ENCODE results near the gene KSR2.
"Not testable (repeated sequence)": the region's sequence is repeated elsewhere in the genome, so short reads cannot be mapped to it uniquely, and the experiment has no call there.

The KSR2 gene

GRCh38 chr12:117968826-117969659 lies at the start of gene KSR2:
Gene KSR2, minus strand, starts transcription at chr12:117968990. Its CDS starts 735 bp downstream, at chr12:117968255.
- DNase-seq: peak; percentile 93

- DNase-seq: no peak
These were observed 49.1 kb upstream of the KSR2 start for GRCh38 chr12:118017926-118018325.

- DNase-seq: peak; percentile 97
These were observed 47.9 kb upstream of the KSR2 start, which contains the start of gene RFC5 for GRCh38 chr12:118016424-118017264. Gene RFC5, plus strand, starts transcription at chr12:118016703. Its CDS starts 125 bp downstream, at chr12:118016828.

GRCh38 chr12:118015944-118016343 lies 47.2 kb upstream of the KSR2 start:
- DNase-seq: no peak

DNA sequence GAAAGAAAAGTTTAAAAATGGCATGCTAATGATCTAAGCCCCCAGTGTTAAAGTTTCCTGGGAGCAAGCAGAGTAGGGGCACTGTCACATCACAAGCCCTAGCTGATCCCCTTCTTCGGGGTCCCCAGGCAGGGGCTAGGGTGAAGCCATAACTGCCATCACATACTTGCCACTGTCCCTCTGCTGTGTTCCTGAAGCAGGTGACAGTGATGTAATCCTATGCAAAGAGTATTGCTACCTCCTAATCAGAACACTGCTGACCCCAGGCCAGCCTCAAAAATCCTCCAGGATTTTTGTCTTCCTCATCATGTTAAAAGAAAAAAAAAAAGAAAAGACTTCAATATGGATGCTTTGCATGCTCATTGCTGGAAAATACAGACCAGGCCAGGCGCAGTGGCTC lies 46.5 kb upstream of the KSR2 start:
- DNase-seq: no peak

GRCh38 chr12:118013283-118013682 lies 44.5 kb upstream of the KSR2 start:
- no peak for DNase-seq

DNA sequence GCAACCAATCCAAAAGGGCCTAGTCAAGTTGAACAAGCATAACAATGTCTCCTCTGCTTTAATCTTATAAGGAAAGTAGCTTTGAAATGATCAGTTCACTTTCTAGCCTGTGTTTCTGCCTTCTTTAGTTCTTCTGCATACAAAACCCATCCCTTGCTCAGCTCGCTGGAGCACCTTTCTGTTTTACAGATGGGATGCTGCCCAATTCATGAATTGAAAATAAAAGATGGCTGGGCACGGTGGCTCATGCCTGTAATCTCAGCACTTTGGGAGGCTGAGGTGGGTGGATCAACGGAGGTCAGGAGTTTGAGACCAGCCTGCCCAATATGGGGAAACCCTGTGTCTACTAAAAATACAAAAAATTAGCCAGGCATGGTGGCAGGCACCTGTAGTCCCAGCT lies 43.2 kb upstream of the KSR2 start:
- no peak for DNase-seq

DNA sequence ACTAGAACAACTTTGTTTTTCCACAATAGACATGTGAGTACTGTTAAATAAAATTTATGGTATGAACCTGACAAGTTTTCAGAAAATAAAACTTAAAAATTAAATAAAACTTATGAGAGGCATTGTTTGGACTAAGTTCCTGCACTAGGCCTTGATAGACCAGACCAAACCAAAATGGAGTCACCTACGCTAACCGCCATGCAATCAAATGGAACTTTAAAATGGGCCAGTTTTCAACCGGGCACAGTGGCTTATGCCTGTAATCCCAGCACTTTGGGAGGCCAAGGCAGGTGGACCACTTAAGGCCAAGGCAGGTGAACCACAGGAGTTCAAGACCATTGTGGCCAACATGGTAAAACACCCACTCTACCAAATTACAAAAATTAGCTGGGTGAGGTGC lies 42.6 kb upstream of the KSR2 start:
- no peak for DNase-seq

GRCh38 chr12:118010903-118011302 lies 42.1 kb upstream of the KSR2 start:
- DNase-seq: no peak

DNA sequence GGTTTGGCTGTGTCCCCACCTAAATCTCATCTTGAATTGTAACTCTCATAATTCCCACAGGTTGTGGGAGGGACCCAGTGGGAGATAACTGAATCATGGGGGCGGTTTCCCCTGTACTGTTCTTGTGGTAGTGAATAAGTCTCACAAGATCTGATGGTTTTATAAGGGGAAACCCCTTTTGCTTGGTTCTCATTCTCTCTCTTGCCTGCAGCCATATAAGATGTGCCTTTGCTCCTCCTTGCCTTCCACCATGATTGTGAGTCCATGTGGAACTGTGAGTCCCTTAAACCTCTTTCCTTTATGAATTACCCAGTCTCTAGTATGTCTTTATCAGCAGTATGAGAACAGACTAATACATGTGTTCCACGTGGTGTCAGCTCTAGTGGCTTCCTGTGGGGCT lies 31.0 kb upstream of the KSR2 start:
- DNase-seq: not testable (repeated sequence)

DNA sequence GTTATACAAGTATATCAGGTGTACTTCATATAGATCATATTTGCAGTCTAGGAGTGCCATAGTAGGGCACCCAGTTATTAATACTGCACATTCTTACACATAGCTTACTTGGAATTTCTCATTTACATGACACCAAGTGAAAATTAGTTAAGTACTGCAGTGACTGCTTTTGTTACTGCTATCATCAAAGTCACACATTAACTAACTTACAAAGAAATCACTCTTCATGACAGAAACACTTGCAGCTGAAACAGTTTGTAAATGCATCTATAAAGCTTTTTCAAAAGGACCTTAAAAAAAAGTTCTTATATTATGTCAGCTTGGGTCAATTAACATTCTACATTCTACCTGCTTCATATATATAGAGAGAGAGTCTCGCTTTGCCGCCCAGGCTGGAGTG lies 29.9 kb upstream of the KSR2 start:
- DNase-seq: no peak

- no peak for DNase-seq
These were observed 26.0 kb upstream of the KSR2 start for GRCh38 chr12:117994551-117995438.

DNA sequence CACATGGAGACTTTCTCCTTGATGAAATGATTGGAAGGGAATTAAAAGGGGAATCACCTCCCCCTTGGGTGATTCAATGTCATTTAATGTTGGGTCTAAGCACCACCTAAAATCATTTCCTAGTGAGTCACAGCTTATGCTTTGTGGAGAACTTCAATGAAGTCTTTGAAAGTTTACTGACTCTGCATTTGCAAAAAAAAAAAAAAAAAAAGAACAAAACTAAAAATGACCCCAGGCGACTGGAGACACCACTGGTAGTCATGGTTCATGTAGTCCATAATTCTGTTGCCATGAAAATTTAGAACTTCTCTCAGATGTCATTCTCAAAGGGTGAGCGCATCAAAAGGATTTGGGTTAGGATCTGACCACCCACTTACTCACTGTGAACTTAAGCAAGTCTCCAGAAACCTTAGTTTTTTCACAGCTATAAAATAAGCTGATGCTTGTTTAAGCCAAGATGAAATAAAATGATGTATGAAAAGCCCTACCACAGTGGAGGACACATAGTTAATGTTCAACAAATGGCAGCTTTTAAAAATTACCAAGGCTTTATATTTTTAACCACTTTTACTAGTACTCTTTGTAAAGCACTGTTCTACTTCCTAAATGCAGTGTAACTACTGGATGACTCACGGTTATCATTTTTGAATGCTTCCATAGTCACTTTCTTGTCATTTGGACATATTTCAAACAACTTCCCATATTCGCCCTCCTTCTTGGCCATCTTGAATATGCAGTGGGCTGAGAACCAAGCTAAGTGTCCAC lies 18.1 kb upstream of the KSR2 start:
- no peak for DNase-seq

GRCh38 chr12:117985182-117985581 lies 16.4 kb upstream of the KSR2 start:
- DNase-seq: no peak

DNA sequence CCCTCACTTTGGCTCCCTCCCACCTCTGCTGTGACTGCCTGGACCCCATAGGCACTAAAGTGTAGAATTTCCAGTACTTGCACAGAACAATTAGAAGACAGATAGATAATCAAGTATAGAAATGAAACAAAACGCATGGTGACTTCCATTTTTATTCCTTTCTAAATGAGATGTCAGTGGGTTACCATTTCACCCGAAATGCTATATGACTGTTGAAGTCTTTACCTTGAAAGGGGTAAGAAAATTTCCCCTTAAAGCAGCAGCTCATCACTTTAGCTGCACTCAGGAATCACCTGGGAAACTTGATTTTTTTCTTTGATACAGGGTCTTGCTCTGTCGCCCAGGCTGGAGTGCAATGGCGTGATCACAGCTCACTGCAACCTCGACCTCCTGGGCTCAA lies 12.5 kb upstream of the KSR2 start:
- DNase-seq: no peak

DNA sequence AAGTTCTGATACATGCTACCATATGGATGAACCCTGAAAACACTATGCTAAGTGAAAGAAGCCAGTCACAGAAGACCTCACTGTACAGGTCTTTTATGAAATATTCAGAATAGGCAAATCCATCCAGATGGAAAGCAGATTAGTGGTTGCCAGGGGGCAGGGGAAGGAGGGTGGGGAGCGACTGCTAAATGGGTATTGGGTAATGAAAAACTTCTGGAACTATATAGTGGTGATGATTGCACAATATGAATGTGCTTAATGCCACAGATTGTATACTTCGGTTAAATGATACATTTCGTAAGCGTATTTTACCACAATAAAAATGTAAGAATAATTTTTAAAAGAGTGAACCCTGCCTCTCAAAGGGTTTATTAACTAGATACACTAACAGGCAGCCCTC lies 11.8 kb upstream of the KSR2 start:
- no peak for DNase-seq

GRCh38 chr12:117977373-117977772 lies 8.6 kb upstream of the KSR2 start:
- no peak for DNase-seq

GRCh38 chr12:117975006-117975405 lies 6.2 kb upstream of the KSR2 start:
- no peak for DNase-seq

DNA sequence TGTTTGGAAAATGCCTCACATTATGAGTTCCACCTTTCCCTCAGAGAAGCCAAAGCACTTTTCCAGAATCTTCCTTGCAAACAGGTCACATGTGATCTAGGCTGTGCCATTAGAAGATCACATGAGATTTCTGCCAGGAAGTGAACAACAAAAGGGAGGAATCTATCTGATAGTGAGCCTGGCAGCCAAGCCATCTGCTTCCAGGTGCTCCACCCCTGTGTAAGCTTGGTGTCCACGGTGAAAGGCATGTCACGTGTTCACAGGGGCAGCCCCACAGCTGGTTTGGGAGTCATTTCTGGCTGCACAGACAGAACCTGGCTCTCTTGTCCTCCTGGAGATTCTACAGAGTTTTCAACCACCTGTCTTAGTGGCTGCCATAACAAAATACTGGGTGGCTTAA lies 3.5 kb upstream of the KSR2 start:
- DNase-seq: no peak

- no peak for DNase-seq
These were observed 1.5 kb upstream of the KSR2 start for GRCh38 chr12:117970334-117970733.

GRCh38 chr12:117968151-117968789 lies 520 bp downstream of the KSR2 start:
- no peak for DNase-seq

DNA sequence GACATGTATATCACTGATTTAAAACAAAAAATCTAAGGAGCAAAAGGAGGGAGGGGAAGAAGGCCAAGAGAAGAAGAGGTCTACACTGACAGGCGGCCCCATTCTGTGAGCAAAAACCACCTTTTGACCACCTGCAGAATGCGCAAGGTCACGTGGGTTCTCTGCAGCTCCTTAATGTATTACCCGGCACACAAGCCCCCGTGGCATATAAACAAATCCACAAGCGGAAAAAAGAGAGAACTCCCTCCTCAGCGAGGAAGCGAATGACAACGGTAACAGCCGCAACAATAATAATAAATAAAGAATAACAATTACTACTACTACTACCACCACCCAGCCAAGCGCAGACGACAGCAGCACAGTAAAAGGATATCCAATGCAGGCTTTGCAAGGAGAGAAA lies 1.3 kb downstream of the KSR2 start:
- DNase-seq: no peak
